ENCODE results near the gene ILK.

The ILK gene

GRCh38 chr11:6610591-6610990, 7.0 kb downstream of the ILK start:
- Histone ChIP-seq H3K27ac (no peak overlapping the region), H3K4me3 (ENCODE audit: low read depth, low read length) (no peak overlapping the region), H3K9ac (no peak overlapping the region)

DNA sequence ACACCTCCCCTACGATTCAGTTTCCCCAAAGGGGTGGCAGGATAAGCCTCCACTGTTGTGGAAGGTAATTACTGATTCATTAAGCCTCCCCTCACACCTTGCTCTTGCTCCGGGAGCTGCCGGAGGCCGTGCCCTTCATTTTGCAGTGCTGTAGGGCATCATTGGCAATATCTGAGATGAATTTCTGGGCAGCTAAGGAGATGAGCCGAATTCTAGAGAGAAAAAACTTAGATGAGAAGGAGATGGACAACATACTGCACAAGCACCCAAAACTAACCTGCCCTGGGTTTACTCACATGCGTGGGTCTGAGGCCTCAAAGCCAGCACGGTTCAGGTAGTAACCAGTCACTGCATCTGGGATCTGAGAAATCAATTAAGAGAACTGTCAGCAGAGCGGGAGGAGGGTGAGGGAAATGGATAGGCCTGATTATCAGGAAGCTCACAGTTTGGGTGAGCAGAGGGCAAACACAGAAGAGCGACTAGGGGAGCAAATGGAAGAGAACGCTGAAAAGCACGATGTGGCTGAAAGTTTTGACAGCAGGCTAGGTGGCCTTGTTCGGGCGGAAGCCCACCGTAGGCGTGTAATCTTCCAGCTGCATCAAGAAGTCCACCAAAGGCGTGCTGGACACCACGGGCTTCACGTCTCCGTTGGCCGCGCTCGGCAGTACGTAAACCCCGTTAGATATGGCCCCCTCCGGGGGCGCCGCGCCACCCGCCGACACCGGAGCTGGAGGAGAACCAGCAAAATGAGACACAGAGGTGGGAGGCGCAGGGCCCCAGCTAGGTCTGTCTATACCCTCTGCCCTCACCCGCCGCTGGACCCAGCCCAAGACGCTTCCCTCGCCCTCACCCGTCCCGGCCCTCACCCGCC, 7.8 kb downstream of the ILK start:
- Histone ChIP-seq H3K36me3 (ENCODE audit: control insufficient read depth, insufficient read depth, low read length) (no peaks in the 10 kb centered on the region), H3K27me3 (ENCODE audit: control insufficient read depth, insufficient read depth, low read length) (no peaks in the 10 kb centered on the region), H2AFZ (peak overlapping the region; percentile 56), H3K4me1 (peaks cover 6% of the 10 kb centered on the region), H3K27ac (peak overlapping the region; percentile 67), H3K4me2 (ENCODE audit: low read length) (peak overlapping the region; percentile 73), H3K9ac (no peak overlapping the region), H3K4me3 (ENCODE audit: low read depth, low read length) (peak overlapping the region; percentile 47), H3K79me2 (peaks cover 3% of the 10 kb centered on the region), H3K9me3 (ENCODE audit: control insufficient read depth, low read length) (no peaks in the 10 kb centered on the region)
- no peak for TF ChIP-seq CTCF (IDR thresholded peaks at IDR 0.05)

More at GRCh38 chr11:6610591-6610990, 7.0 kb downstream of the ILK start:
- Histone ChIP-seq H3K36me3 (ENCODE audit: control insufficient read depth, insufficient read depth, low read length) (no peaks in the 10 kb centered on the region), H3K79me2 (peaks cover 10% of the 10 kb centered on the region), H3K4me1 (peaks cover 11% of the 10 kb centered on the region), H3K27me3 (ENCODE audit: control insufficient read depth, insufficient read depth, low read length) (no peaks in the 10 kb centered on the region), H3K9me3 (ENCODE audit: control insufficient read depth, low read length) (no peaks in the 10 kb centered on the region), H2AFZ (no peak overlapping the region), H3K4me2 (ENCODE audit: low read length) (no peak overlapping the region)
- no peak for TF ChIP-seq CTCF (IDR thresholded peaks at IDR 0.05)

DNA sequence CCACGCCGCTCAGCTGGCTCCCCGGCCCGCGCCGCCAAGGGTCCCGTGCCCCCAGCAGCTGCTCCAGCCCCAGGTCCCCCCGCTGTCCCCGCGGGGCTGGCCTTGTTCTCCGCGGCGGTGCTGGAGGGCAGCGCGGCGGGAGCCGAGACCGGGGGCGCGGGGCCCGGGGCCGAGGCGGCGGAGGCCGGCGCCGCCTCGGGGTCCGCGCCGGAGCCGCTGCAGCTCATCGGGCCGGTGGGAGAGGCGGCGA, 8.3 kb downstream of the ILK start:
- H2AFZ ChIP-seq: peak overlapping the region; percentile 56
- no peaks in the 10 kb centered on the region for H3K27me3 ChIP-seq (ENCODE audit: control insufficient read depth, insufficient read depth, low read length)
- no peaks in the 10 kb centered on the region for H3K9me3 ChIP-seq (ENCODE audit: control insufficient read depth, low read length)
- H3K4me2 ChIP-seq (ENCODE audit: low read length): peak overlapping the region; percentile 73
- H3K36me3 ChIP-seq (ENCODE audit: control insufficient read depth, insufficient read depth, low read length): no peaks in the 10 kb centered on the region
- no peak for TF ChIP-seq CTCF (IDR thresholded peaks at IDR 0.05)
- peaks cover 2% of the 10 kb centered on the region for H3K79me2 ChIP-seq
- no peak overlapping the region for H3K9ac ChIP-seq
- H3K27ac ChIP-seq: peak overlapping the region; percentile 99
- H3K4me1 ChIP-seq: peaks cover 4% of the 10 kb centered on the region
- H3K4me3 ChIP-seq (ENCODE audit: low read depth, low read length): peak overlapping the region; percentile 47

DNA sequence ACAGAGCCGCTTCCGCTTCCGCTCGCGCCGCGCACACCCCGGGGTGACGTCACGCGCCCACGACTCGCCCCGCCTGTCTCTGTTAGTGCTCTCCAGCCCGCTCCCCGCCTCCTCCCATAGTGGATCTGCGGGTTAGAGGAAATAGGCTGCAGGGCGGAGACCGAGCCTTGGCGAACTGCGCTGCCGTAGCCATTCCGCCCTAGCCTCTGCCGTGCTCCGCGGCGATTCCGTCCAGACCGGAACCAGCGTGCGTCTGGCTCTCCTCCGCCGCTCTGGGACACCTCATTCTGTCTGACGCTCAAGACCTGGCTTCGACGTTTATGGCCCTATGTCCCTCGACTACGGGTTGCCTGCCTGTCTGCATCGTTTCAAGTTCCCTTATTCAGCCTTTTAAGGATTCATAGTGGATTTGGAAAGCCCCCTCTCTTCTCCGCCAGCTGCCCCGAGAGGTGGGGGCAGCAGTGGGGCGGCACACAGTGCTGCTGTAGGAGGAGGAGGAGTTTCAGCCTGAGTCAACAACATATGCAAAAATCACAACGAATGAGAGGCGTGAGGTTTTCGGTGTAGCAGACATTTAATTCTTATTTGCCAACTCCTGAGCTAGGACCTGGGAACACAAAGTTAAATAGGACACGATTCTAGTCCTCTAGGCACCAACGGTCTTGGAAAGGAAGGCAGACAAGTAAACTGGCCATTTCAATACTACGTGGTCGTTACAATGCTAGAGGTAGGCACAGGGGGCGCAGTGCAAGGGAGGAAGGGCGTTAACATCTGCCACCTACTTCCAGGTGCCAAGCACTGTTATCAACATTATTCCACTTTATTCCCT, 8.9 kb downstream of the ILK start, which contains the start of gene TAF10:
TAF10 (minus strand) TSS at position 4 of the 829 bp plus-strand sequence. CDS start 27 bp downstream, outside the sequence.
- TF ChIP-seq CTCF (IDR thresholded peaks at IDR 0.05): peak; percentile 11
- no peaks in the 10 kb centered on the region for H3K36me3 ChIP-seq (ENCODE audit: control insufficient read depth, insufficient read depth, low read length)

More for the DNA sequence above, 8.9 kb downstream of the ILK start, which contains the start of gene TAF10:
- Histone ChIP-seq H3K79me2 (peaks cover 2% of the 10 kb centered on the region), H3K4me1 (peaks cover 4% of the 10 kb centered on the region), H3K9me3 (ENCODE audit: control insufficient read depth, low read length) (no peaks in the 10 kb centered on the region), H3K9ac (peak within 1 kb of the TSS; percentile 80), H2AFZ (peak within 1 kb of the TSS; percentile 91), H3K4me2 (ENCODE audit: low read length) (peak within 1 kb of the TSS; percentile 73), H3K27me3 (ENCODE audit: control insufficient read depth, insufficient read depth, low read length) (no peaks in the 10 kb centered on the region), H3K4me3 (ENCODE audit: low read depth, low read length) (peak within 1 kb of the TSS; percentile 70), H3K27ac (peak within 1 kb of the TSS; percentile 99)
